GM06990 (cell line): ENCODE measurements around the gene PPHLN1.

Experiments
- DNase-seq: peaks from one replicate; pipeline ENCODE4 v3.0.0-alpha.2; 2011; ENCODE audit not compliant: insufficient read length; ENCODE audit errors: extremely low read depth
- H3K27me3 ChIP-seq: replicated peaks from 2 replicates; pipeline ENCODE4 v1.6.0; 2011; ENCODE audit warnings: low read length; ENCODE audit not compliant: control insufficient read depth, insufficient read depth
- H3K36me3 ChIP-seq: 2 replicates; pipeline ENCODE4 v1.5.1; 2011; ENCODE audit warnings: low read length; ENCODE audit not compliant: control insufficient read depth, insufficient read depth
- H3K4me3 ChIP-seq: replicated peaks from 2 replicates; pipeline ENCODE4 v1.5.1; 2011; ENCODE audit warnings: low read depth, mild to moderate bottlenecking, control low read depth, low read length
- CTCF ChIP-seq: IDR thresholded peaks from 2 replicates; pipeline ENCODE4 v1.5.1; 2011; ENCODE audit warnings: low read length, control low read depth, mild to moderate bottlenecking, inconsistent platforms; ENCODE audit not compliant: insufficient read depth, poor library complexity, severe bottlenecking

PPHLN1 gene

GRCh38 chr12:42447371-42447786 lies 121.4 kb downstream of the PPHLN1 start:
- no peaks in the 10 kb centered on the region for H3K27me3 ChIP-seq
- H3K36me3 ChIP-seq: peaks cover 9% of the 10 kb centered on the region
- H3K4me3 ChIP-seq: no peak overlapping the region
- DNase-seq: no peak
- no peak for TF ChIP-seq CTCF

- no peak for DNase-seq
- Histone ChIP-seq H3K27me3 (no peaks in the 10 kb centered on the region), H3K36me3 (peaks cover 4% of the 10 kb centered on the region), H3K4me3 (no peak overlapping the region)
- TF ChIP-seq CTCF: no peak
These were observed 122.9 kb downstream of the PPHLN1 start for GRCh38 chr12:42448841-42449240.

- DNase-seq: no peak
- no peak for TF ChIP-seq CTCF
- Histone ChIP-seq H3K4me3 (no peak overlapping the region), H3K27me3 (no peaks in the 10 kb centered on the region), H3K36me3 (peaks cover 4% of the 10 kb centered on the region)
These were observed 124.3 kb downstream of the PPHLN1 start for GRCh38 chr12:42450248-42450647.

GRCh38 chr12:42458575-42458974 lies 132.6 kb downstream of the PPHLN1 start:
- DNase-seq: no peak
- no peak for TF ChIP-seq CTCF
- H3K36me3 ChIP-seq: no peaks in the 10 kb centered on the region

GRCh38 chr12:42459336-42459847 lies 133.4 kb downstream of the PPHLN1 start:
- no peaks in the 10 kb centered on the region for H3K36me3 ChIP-seq
- DNase-seq: no peak
- TF ChIP-seq CTCF: no peak
- no peak overlapping the region for H3K4me3 ChIP-seq
- H3K27me3 ChIP-seq: no peaks in the 10 kb centered on the region

More at GRCh38 chr12:42458575-42458974, 132.6 kb downstream of the PPHLN1 start:
- H3K27me3 ChIP-seq: no peaks in the 10 kb centered on the region
- no peak overlapping the region for H3K4me3 ChIP-seq

GRCh38 chr12:42462486-42462885 lies 136.5 kb downstream of the PPHLN1 start:
- no peak for DNase-seq
- TF ChIP-seq CTCF: no peak
- H3K4me3 ChIP-seq: no peak overlapping the region
- no peaks in the 10 kb centered on the region for H3K36me3 ChIP-seq
- H3K27me3 ChIP-seq: no peaks in the 10 kb centered on the region
